CD4-positive, alpha-beta T cell treated with Interleukin-17A for 4 hours (primary cell): Measurements from ENCODE around the gene OTOF.

Experiments used
- DNase-seq: peaks from one replicate; pipeline ENCODE4 v3.0.0-alpha.2; 2020; ENCODE audit warnings: mixed read lengths

The OTOF gene

GRCh38 chr2:26444236-26444635 is 33.7 kb downstream of the OTOF start:
- no peak for DNase-seq

DNA sequence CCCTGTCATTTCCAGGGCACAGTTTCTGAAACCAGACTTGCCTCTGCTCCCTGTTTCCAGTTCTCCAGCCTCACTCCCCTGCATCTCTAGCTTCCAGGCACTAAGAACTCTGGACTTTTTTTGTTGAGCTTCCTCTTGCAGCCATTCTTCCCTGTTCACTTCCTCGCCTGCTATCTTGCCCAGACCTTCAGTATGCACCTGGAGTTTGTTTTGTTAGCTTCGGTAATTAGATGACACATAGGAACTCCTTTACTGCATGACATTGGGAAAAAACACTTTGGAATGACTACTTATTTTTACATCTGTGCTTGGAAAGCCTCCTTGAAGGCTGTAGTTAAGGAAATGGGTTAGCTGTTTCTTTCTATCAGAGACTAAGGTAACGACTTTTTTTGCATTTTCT is 35.2 kb downstream of the OTOF start:
- no peak for DNase-seq

GRCh38 chr2:26442301-26442700 is 35.6 kb downstream of the OTOF start:
- no peak for DNase-seq

DNA sequence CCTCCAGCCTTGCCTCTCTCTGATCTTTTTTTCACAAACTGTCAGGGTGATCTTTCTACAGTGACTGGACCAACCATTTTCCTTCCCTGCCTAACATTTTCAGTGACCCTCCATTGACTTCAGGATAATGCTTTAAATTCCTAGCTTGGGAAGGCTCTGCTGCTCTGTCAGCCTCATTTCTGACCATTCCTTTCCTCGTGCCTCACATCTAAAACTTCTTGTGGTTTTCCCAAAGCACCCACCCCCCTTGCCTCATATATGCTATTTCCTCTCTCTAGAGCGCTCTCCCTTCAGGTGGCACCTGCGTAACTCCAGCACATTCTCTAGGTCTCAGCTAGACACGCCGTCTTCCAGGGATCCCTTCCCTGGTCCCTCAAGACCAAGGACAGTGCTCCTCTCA is 39.0 kb downstream of the OTOF start:
- DNase-seq = no peak

GRCh38 chr2:26438526-26438925 is 39.4 kb downstream of the OTOF start:
- DNase-seq = no peak

- no peak for DNase-seq
Observed at GRCh38 chr2:26435106-26435505, 42.8 kb downstream of the OTOF start.

DNA sequence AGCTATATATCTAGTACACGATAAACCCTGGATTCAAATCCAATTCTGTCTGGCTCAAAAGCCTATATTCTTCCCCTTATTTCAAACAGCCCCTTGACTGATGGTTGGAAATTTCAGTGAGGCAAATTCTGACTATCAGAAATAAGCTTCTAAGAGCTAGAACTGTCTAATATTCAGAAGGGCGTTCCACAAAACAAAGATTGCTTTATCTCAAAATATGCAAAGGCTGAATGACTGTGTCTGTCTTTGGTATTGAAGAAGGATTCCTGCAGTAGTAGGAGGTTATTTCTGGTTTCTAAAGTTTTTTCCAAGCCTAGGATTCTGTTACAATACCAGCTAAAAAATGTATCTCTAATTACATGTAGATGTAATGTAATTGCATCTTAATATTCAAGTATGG is 45.1 kb downstream of the OTOF start:
- DNase-seq = no peak

- DNase-seq = no peak
Observed at GRCh38 chr2:26432363-26432762, 45.6 kb downstream of the OTOF start.

DNA sequence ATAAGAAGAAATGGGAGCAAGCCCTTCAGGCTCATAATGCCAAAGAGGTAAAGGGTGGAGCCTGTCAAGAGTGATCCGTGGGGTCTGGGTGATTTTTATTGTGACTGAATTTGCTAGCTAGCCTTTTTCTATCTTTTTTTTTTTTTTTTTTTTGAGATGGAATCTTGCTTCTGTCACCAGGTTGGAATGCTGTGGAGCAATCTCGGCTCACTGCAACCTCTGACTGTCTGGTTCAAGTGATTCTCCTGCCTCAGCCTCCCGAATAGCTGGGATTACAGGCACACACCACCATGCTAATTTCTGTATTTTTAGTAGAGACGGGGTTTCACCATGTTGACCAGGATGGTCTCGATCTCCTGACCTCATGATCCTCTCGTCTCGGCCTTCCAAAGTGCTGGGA is 47.1 kb downstream of the OTOF start:
- no peak for DNase-seq

- no peak for DNase-seq
Observed at GRCh38 chr2:26429779-26430578, 47.9 kb downstream of the OTOF start.

GRCh38 chr2:26428846-26429245 is 49.1 kb downstream of the OTOF start:
- no peak for DNase-seq

GRCh38 chr2:26424221-26424620 is 53.7 kb downstream of the OTOF start:
- DNase-seq = no peak

DNA sequence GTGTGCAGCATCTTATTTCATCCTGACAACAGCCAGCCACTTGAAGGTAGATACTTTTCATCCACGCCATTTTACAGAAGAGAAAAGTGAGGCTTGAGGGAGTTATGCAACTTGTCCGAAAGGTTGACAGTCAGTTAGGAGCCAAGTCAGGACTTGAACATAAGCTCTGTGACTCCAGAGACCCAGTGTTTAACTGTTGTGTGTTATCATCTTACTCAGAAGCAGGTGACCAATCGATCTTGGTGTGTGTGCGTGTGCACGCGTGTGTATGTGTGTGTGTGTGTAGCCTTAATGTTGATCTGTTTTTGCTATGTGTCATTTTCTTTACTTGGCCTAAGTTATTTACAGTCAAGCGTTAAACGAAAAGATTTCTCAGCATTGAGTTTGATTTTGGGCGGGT is 54.2 kb downstream of the OTOF start:
- DNase-seq = no peak

GRCh38 chr2:26422947-26423629 is 54.8 kb downstream of the OTOF start:
- DNase-seq = no peak

DNA sequence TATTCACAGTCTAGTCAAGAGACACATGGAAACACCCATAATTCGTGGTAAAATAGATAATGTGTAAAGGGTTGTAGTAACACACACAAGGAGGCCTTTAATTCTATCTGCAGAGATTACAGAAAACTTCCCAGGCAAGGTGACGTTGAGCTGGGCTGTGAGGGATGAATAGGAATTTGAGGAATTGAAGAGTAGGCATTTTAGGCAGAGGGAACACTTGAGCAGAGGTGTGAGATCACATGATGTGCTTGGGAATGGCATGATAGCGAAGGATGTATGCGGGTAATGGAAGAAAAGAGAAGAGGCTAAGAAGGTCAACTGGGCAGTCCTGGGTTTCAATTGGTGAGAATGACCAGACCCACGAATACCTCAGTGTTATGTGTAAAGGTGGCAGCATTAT is 56.0 kb downstream of the OTOF start:
- DNase-seq = no peak

DNA sequence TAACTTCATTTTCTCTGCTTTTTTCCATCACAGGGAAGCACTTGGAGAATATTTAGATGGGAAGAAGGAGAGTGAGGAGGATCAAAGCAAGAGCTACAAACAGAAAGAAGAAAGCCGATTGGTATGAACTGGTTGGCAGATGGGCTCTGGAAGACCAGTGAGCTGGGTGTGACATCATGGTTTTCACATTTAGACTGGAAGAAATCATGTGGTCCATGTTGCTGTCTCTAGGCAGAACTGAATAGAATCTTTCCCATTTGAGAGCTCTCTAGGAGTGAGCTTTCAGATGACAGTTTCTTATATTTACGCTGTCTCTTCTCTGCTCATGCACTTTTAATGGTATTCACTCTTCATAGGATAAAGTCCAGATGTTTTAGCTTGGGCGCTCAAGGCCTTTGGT is 63.6 kb downstream of the OTOF start:
- no peak for DNase-seq

DNA sequence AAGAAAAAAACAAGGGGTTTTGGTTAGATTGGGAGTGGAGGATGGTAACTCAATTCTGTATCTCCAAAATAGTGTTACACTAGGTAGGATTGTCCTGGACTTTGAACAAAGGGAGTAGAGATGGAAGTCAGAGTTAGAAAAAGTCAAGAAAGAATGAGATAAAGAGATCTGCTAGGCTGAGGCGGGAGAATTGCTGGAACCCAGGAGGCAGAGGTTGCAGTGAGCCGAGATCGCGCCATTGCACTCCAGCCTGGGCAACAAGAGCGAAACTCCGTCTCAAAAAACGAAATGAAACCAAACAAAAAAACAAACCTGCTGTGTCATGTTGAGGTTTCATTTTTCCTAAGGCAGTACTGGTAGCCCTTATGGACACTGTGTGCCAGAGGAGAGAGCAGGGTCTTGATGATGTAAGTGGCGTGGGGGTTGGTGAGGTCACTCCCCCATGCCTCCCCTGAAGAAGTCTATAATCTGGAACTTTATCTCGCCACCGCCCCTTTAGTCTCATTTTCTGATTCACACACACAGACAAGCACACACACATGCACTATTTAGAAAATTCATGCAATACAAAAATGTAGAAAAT is 65.7 kb downstream of the OTOF start:
- DNase-seq = no peak

GRCh38 chr2:26411419-26411818 is 66.5 kb downstream of the OTOF start:
- DNase-seq = no peak

DNA sequence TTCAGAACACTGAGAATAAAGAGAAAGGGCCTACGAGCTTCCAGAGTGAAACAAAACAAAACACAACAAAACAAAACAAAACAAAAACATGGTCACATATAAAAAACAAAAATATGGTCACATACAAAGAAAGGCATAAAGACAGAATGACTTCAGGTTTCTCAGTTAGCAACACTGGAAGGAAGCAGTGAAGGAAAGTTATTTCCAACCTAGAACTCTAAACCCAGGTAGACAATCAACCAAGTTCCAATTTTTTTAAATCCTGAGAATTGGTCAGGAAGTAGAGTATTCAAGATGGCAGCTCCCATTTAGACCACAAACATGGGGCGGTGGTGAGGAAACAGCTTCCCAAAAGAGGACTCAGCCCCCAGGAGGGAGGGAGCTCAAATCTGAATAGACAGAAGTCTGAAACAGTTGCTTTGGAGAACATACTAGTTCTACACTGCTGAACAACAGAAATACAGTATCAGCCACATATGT is 67.1 kb downstream of the OTOF start:
- no peak for DNase-seq

DNA sequence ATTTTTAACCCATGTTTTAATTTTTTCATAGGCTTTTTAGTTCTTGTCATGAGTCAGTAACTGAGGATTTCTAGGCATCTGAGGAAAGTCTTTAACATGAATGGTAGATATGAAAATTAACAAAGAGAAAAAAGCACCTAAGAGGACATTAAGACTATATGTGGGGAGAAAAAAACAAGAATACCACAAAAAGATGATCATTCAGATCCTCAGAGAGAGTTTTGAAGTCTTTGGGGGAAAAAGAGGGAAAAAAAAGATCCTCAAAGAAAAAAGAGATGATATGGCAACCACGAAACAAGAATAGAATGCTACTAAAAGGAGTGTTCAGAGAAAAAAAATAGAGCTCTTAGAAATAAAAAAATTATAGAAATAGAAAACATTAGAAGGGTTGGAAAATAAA is 68.1 kb downstream of the OTOF start:
- DNase-seq = no peak

DNA sequence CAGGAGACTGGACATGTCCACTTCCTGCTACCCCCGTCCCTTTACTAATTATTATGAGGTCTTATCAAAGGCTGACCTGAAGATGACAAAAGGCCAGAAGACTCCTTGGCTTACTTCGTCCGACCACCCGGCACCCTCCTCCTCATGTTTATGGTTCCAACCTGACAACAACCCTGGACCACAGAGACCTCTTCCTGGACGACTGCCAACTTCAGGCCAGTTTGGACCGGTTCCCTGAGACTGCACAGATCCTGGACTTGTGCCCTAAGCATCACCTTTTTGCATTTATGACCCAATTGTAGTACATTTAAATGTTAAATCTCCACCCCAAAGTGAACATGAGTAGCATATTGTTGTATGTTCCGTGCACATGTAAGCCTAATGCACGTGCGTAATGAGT is 70.4 kb downstream of the OTOF start:
- DNase-seq = no peak
